Measurements from ENCODE around the gene KCNAB1. TPM values are rescaled to one million over a fixed set of nuclear protein-coding genes. Genes with fewer than 3 reads are reported as not detected.

The KCNAB1 gene
- total RNA-seq, 1 donor from 2014 or later = 0.21 TPM

GRCh38 chr3:156477323-156477722 lies 356.9 kb downstream of the KCNAB1 start:
- Mint-ChIP-seq H3K9me3 (ENCODE audit: unreplicated experiment) (no peaks in the 10 kb centered on the region), H3K4me1 (ENCODE audit: unreplicated experiment) (peaks cover 15% of the 10 kb centered on the region), H3K27ac (ENCODE audit: unreplicated experiment) (peak overlapping the region; percentile 63), H3K36me3 (ENCODE audit: unreplicated experiment) (no peaks in the 10 kb centered on the region), H3K27me3 (ENCODE audit: unreplicated experiment) (no peaks in the 10 kb centered on the region), H3K4me3 (ENCODE audit: unreplicated experiment) (no peak overlapping the region)
- DNase-seq (ENCODE audit: extremely low spot score, unreplicated experiment) = no peak
- no peak for TF ChIP-seq CTCF (IDR thresholded peaks at IDR 0.05)

GRCh38 chr3:156478891-156479290 lies 358.5 kb downstream of the KCNAB1 start:
- Mint-ChIP-seq H3K9me3 (ENCODE audit: unreplicated experiment) (no peaks in the 10 kb centered on the region), H3K27me3 (ENCODE audit: unreplicated experiment) (no peaks in the 10 kb centered on the region), H3K4me3 (ENCODE audit: unreplicated experiment) (no peak overlapping the region), H3K4me1 (ENCODE audit: unreplicated experiment) (peaks cover 26% of the 10 kb centered on the region), H3K36me3 (ENCODE audit: unreplicated experiment) (no peaks in the 10 kb centered on the region), H3K27ac (ENCODE audit: unreplicated experiment) (no peak overlapping the region)
- DNase-seq (ENCODE audit: extremely low spot score, unreplicated experiment) = no peak
- TF ChIP-seq CTCF (IDR thresholded peaks at IDR 0.05) = no peak

GRCh38 chr3:156479604-156480003 lies 359.2 kb downstream of the KCNAB1 start:
- Mint-ChIP-seq H3K9me3 (ENCODE audit: unreplicated experiment) (no peaks in the 10 kb centered on the region), H3K4me1 (ENCODE audit: unreplicated experiment) (peaks cover 31% of the 10 kb centered on the region), H3K4me3 (ENCODE audit: unreplicated experiment) (no peak overlapping the region), H3K27ac (ENCODE audit: unreplicated experiment) (no peak overlapping the region), H3K36me3 (ENCODE audit: unreplicated experiment) (no peaks in the 10 kb centered on the region), H3K27me3 (ENCODE audit: unreplicated experiment) (no peaks in the 10 kb centered on the region)
- no peak for DNase-seq (ENCODE audit: extremely low spot score, unreplicated experiment)
- no peak for TF ChIP-seq CTCF (IDR thresholded peaks at IDR 0.05)

GRCh38 chr3:156480949-156481348 lies 360.6 kb downstream of the KCNAB1 start:
- Mint-ChIP-seq H3K27ac (ENCODE audit: unreplicated experiment) (no peak overlapping the region), H3K4me3 (ENCODE audit: unreplicated experiment) (no peak overlapping the region), H3K4me1 (ENCODE audit: unreplicated experiment) (peaks cover 37% of the 10 kb centered on the region), H3K27me3 (ENCODE audit: unreplicated experiment) (no peaks in the 10 kb centered on the region), H3K36me3 (ENCODE audit: unreplicated experiment) (no peaks in the 10 kb centered on the region), H3K9me3 (ENCODE audit: unreplicated experiment) (no peaks in the 10 kb centered on the region)
- no peak for TF ChIP-seq CTCF (IDR thresholded peaks at IDR 0.05)
- DNase-seq (ENCODE audit: extremely low spot score, unreplicated experiment) = no peak

- no peak for DNase-seq (ENCODE audit: extremely low spot score, unreplicated experiment)
- Mint-ChIP-seq H3K4me3 (ENCODE audit: unreplicated experiment) (no peak overlapping the region), H3K36me3 (ENCODE audit: unreplicated experiment) (no peaks in the 10 kb centered on the region), H3K27me3 (ENCODE audit: unreplicated experiment) (no peaks in the 10 kb centered on the region), H3K4me1 (ENCODE audit: unreplicated experiment) (peaks cover 27% of the 10 kb centered on the region), H3K27ac (ENCODE audit: unreplicated experiment) (peak overlapping the region; percentile 52), H3K9me3 (ENCODE audit: unreplicated experiment) (no peaks in the 10 kb centered on the region)
- no peak for TF ChIP-seq CTCF (IDR thresholded peaks at IDR 0.05)
Measured at GRCh38 chr3:156483002-156483401, 362.6 kb downstream of the KCNAB1 start.

Measured in osteocyte (in vitro differentiated cells).